T-cell (primary cell): ENCODE results near the gene B4GALT3. TPM values are rescaled to one million over a fixed set of nuclear protein-coding genes. Genes with fewer than 3 reads are reported as not detected.

Source experiments
- ATAC-seq, 4 experiments: fragments of 200-7000 bp in 3 of 4; fragments of 150-1000 bp in 1 of 4; cut with Tn5 transposase; replicated peaks in 1 of 4; 1 replicate in 3 of 4; 2 replicates in 1 of 4; pipeline ENCODE4 v1.10.0; 2021; ENCODE audit warnings: moderate library complexity in 3 of 4, mild to moderate bottlenecking in 2 of 4, moderate number of reproducible peaks in 1 of 4
- CTCF ChIA-PET, 2 donors: fragments of 300-600 bp; sonication (Branson Sonifier 250); formaldehyde crosslinking; loops; one replicate each; lab custom pipeline; 2022; ENCODE audit warnings: antibody characterized with exemption in 2 of 2; lab: Charles Lee
- POLR2A ChIA-PET, 2 donors: fragments of 300-600 bp; sonication (Branson Sonifier 250); formaldehyde crosslinking; loops; one replicate each; lab custom pipeline; 2022; ENCODE audit warnings: antibody characterized with exemption in 2 of 2; lab: Charles Lee
- DNase-seq, 35 experiments: peaks; one replicate each; pipeline versions ENCODE4 v3.0.0 to v3.0.0-alpha.2; 2013 to 2023
- H3K27ac ChIP-seq: one replicate; pipeline ENCODE4 v1.5.1; 2013; ENCODE audit warnings: low read length
- H3K27me3 ChIP-seq, 2 experiments: replicated peaks in 1 of 2; 1 replicate in 1 of 2; 2 replicates in 1 of 2; pipeline versions ENCODE4 v1.6.1 to v1.7.0; 2013; ENCODE audit warnings: low read length in 1 of 2, mixed read lengths in 1 of 2; ENCODE audit not compliant: control insufficient read depth in 2 of 2, insufficient read depth in 2 of 2; ENCODE audit errors: extremely low read depth in 1 of 2
- H3K36me3 ChIP-seq, 2 donors: 1 replicate in 1 of 2; 2 replicates in 1 of 2; pipeline versions ENCODE4 v1.6.1 to v1.7.0; 2013; ENCODE audit warnings: low read length in 1 of 2; ENCODE audit not compliant: control insufficient read depth in 2 of 2, insufficient read depth in 1 of 2; ENCODE audit errors: extremely low read depth in 1 of 2
- H3K4me1 ChIP-seq, 2 experiments: 1 replicate in 1 of 2; 2 replicates in 1 of 2; pipeline versions ENCODE4 v1.6.1 to v1.7.0; 2013; ENCODE audit warnings: low read length in 2 of 2, mixed read lengths in 1 of 2; ENCODE audit not compliant: insufficient read depth in 2 of 2, control insufficient read depth in 1 of 2; ENCODE audit errors: extremely low read depth in 1 of 2
- H3K4me3 ChIP-seq, 2 donors: 1 replicate in 1 of 2; 2 replicates in 1 of 2; pipeline versions ENCODE4 v1.5.1 to v1.7.0; 2013; ENCODE audit warnings: mild to moderate bottlenecking in 2 of 2, low read length in 1 of 2, moderate library complexity in 1 of 2; ENCODE audit not compliant: control insufficient read depth in 1 of 2; ENCODE audit errors: extremely low read depth in 1 of 2
- H3K9me3 ChIP-seq: 2 replicates; pipeline ENCODE4 v1.7.0; 2013
- H3K27ac Mint-ChIP-seq, 2 donors: one replicate each; pipeline ENCODE4 v1.8.0; 2020 to 2021; ENCODE audit warnings: mild to moderate bottlenecking in 2 of 2, mixed read lengths in 2 of 2
- H3K27me3 Mint-ChIP-seq, 2 donors: one replicate each; pipeline ENCODE4 v1.8.0; 2021 to 2022; ENCODE audit warnings: mixed read lengths in 2 of 2
- H3K36me3 Mint-ChIP-seq: one replicate; pipeline ENCODE4 v1.8.0; 2021; ENCODE audit warnings: mixed read lengths
- H3K4me1 Mint-ChIP-seq, 3 donors: one replicate each; pipeline ENCODE4 v1.8.0; 2020 to 2022; ENCODE audit warnings: mixed read lengths in 3 of 3, mild to moderate bottlenecking in 1 of 3
- H3K4me3 Mint-ChIP-seq, 3 donors: one replicate each; pipeline ENCODE4 v1.8.0; 2020 to 2022; ENCODE audit warnings: mild to moderate bottlenecking in 3 of 3, mixed read lengths in 3 of 3, moderate library complexity in 3 of 3
- H3K9me3 Mint-ChIP-seq, 3 donors: one replicate each; pipeline ENCODE4 v1.8.0; 2020 to 2022; ENCODE audit warnings: mixed read lengths in 3 of 3
- WGBS: methylation state at CpG from one replicate; pipeline ENCODE4 v1.1.5; 2013; ENCODE audit warnings: missing lambda C conversion rate; ENCODE audit not compliant: insufficient coverage; 5-methylcytosine and 5-hydroxymethylcytosine counted together
- total RNA-seq, 35 experiments: library from RNA in 6 of 35; stranded (reverse) in 6 of 35; fragments of 120-200 nt in 1 of 35; gene quantifications; one replicate each; pipeline versions ENCODE4 v1.2.1 to v1.2.4 and lab custom pipeline; 2013 to 2026

Gene B4GALT3
- total RNA-seq, 5 donors from 2014 or later (not counting 1 experiment from before 2014, with no cell fraction given), result 48.4 to 77.8 (median 69.3) TPM

DNA sequence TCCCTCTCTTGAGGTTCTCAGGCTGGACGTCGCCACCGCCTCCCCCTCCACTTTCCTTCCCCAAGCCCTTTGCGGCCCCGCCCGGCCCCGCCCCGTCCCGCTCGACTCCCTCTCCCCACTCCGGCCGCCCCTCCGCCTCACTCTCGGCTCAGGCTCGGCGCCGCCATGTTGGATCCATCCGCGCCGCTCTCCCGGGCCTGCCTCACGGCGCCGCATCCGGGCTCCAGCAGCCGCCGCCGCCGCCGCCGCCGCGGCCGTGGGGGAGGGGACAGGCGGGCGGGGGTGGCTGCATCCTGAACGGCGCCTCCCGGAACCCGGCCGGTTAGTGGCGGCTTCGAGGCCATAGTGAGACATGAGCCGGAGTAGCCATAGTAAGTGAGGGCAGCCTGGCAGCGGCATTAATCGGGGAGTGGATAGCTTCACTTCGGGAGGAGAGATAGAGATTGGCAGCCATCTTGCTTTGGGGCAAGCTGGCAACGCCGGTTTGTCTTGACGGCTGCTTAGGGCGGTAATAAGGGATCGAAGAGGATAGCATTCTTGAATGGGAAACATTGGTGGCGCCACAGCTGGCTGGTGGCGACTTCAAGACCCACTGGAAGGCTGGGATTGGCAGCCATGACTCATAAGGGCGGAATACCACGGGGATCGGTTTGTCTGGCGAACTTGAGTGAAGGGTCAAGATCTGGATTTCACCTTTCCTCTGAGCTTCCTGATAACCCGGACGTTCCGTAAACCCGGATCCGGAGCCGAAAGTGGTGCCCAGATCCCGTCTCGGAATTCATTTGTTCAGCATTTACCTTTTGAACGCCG is 44.7 kb downstream of the B4GALT3 start, which contains the start of gene DEDD:
Gene DEDD (minus strand): TSS at position 258 of the 810 bp plus-strand sequence. CDS start 8,205 bp downstream, outside the sequence.
- Mint-ChIP-seq H3K4me3 (no peak within 1 kb of the TSS), H3K4me1 (peaks cover 45 to 50% (median 47%) of the 10 kb centered on the region in 3 donors), H3K9me3 (no peaks in the 10 kb centered on the region), H3K27me3 (no peaks in the 10 kb centered on the region), H3K36me3 (peaks cover 13% of the 10 kb centered on the region), H3K27ac (peak within 1 kb of the TSS; percentile 90 to 94)
- DNase-seq, result peak; percentile 78 to 94 (median 87)
- peak within 1 kb of the TSS; percentile 89 for H3K27ac ChIP-seq
- no peaks in the 10 kb centered on the region for H3K9me3 ChIP-seq
- H3K27me3 ChIP-seq, result no peaks in the 10 kb centered on the region
- under 1% methylated on average over 56 of the region's 68 CpGs for whole genome bisulfite sequencing
- ATAC-seq, result peak; percentile 94 to 96 (median 95)
- CTCF ChIA-PET, result interaction anchor here (0.6 to 2.0 kb wide), 12 partner anchors 11 to 93 kb away, joined by 3 to 11 read pairs (median 5); partner anchors contain the start of genes PPOX (in 2 of the 2), ARHGAP30 (in 1 of the 2), B4GALT3 (in 1 of the 2) and KLHDC9 (in 1 of the 2)
- peaks cover 34 to 38% of the 10 kb centered on the region in 2 experiments for H3K4me1 ChIP-seq
- H3K4me3 ChIP-seq, result peak within 1 kb of the TSS; percentile 94 to 97
- POLR2A ChIA-PET, result interaction anchor here (0.6 to 2.5 kb wide), 12 partner anchors 12 to 112 kb away, joined by 3 to 18 read pairs (median 4); partner anchors contain the start of genes F11R (in 2 of the 2), NIT1 (in 1 of the 2), PFDN2 (in 1 of the 2) and TOMM40L (in 1 of the 2)
- H3K36me3 ChIP-seq, result peaks cover 0 to 8% of the 10 kb centered on the region in 2 donors

DNA sequence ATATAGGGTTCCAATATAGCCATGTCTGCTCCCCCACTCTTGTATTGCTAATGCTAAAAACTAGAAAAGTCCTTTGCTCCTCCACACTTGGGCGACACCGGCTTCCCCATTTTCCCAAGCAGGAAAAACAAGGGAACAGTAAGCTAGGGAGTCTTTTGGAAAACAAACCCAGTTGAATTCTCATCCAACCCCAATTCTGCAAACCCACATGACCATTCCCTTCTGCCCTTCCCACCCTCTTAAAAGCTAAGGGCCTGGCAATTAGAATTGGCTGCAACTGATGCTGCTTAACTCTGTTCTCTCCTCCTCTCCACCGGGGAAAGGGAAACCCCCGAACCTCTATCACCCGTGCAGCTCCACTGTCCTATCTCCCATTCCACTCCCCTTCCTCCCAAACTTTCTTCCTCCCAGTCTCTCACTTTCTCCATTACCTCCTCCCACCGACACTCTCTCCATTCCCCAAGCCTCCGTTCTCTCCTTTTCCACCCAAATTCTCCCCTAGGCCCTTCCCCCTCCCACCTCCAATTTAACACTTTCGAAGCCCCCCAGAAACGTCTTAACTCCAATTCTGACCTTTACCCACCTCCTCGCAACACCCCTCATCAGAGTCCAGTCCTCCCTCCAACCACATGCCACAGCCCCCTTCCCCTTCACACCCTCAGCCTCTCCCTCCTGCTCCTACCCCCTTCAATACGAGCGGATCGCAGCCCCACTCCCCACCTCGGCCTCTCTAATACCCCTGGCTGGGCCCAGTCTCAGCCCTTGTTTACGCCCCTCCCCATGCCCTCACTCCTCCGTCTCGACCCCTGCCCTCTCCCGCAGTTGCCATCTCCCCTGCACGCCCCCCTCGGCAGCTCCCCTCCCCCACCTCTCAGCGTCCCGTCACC is 45.5 kb downstream of the B4GALT3 start:
- H3K36me3 Mint-ChIP-seq, result peaks cover 20% of the 10 kb centered on the region
- no peaks in the 10 kb centered on the region for H3K27me3 Mint-ChIP-seq
- no peaks in the 10 kb centered on the region for H3K9me3 ChIP-seq
- WGBS, result 2% methylated on average over 17 of the region's 22 CpGs
- peak overlapping the region; percentile 90 to 94 for H3K27ac Mint-ChIP-seq
- H3K36me3 ChIP-seq, result peaks cover 0 to 14% of the 10 kb centered on the region in 2 donors
- DNase-seq (peak in 2 of 35 experiments; percentile 10 to 51), ATAC-seq (no peak)
- no peaks in the 10 kb centered on the region for H3K9me3 Mint-ChIP-seq
- POLR2A ChIA-PET, result interaction anchor here (0.6 to 2.5 kb wide), 9 partner anchors 14 to 111 kb away, joined by 3 to 18 read pairs (median 4); partner anchors contain the start of genes F11R (in 2 of the 2), NIT1 (in 1 of the 2), PFDN2 (in 1 of the 2) and UFC1 (in 1 of the 2)
- no peaks in the 10 kb centered on the region for H3K27me3 ChIP-seq
- H3K4me3 Mint-ChIP-seq, result no peak overlapping the region
- H3K27ac ChIP-seq, result peak overlapping the region; percentile 86
- H3K4me1 Mint-ChIP-seq, result peaks cover 54 to 57% (median 56%) of the 10 kb centered on the region in 3 donors
- H3K4me3 ChIP-seq, result peak overlapping the region; percentile 78 to 97
- peaks cover 34 to 39% of the 10 kb centered on the region in 2 experiments for H3K4me1 ChIP-seq
- CTCF ChIA-PET, result interaction anchor here (0.6 to 2.0 kb wide), 10 partner anchors 10 to 127 kb away, joined by 3 to 11 read pairs (median 6); partner anchors contain the start of genes PPOX (in 2 of the 2), ARHGAP30 (in 1 of the 2), KLHDC9 (in 1 of the 2) and PCP4L1 (in 1 of the 2)

DNA sequence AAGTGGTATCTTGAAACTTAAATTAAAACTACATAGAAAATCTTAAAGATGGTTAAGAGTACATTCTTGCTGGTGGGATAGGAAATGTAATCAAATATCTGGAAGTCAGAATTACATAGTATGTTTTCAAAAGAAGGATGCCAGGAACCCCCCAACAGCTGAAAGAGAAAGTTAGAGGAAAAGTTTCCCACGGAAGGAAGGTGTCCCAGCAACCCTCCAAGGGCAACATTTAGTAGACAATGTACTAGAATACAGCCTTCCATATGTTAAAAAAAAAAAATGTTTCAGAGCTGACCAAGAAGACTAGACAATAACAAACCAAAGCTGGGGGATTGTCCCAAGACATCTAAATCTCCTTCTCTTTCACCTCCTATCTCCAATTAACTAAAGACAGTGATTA is 47.0 kb downstream of the B4GALT3 start:
- no peak for DNase-seq
- CTCF ChIA-PET, result interaction anchor here in 1 of 2 donors (0.6 kb wide), 1 partner anchor 586 kb away, joined by 7 read pairs; no protein-coding TSS in a partner anchor
- no peaks in the 10 kb centered on the region for H3K27me3 ChIP-seq
- POLR2A ChIA-PET, result interaction anchor here (0.5 to 0.8 kb wide), 3 partner anchors 17 to 22 kb away, joined by 3 to 5 read pairs (median 3); no protein-coding TSS in a partner anchor
- no peak for ATAC-seq
- H3K27me3 Mint-ChIP-seq, result no peaks in the 10 kb centered on the region
- H3K36me3 ChIP-seq, result peaks cover 3 to 24% of the 10 kb centered on the region in 2 donors
- no CpG with 5 or more reads among the region's 1 CpG for WGBS
- no peaks in the 10 kb centered on the region for H3K9me3 ChIP-seq
- H3K9me3 Mint-ChIP-seq, result no peaks in the 10 kb centered on the region
- peaks cover 28% of the 10 kb centered on the region for H3K36me3 Mint-ChIP-seq
- peaks cover 57 to 68% (median 63%) of the 10 kb centered on the region in 3 donors for H3K4me1 Mint-ChIP-seq
- no peak overlapping the region for H3K4me3 ChIP-seq
- H3K27ac Mint-ChIP-seq, result peak overlapping the region; percentile 90 to 94
- peaks cover 34 to 39% of the 10 kb centered on the region in 2 experiments for H3K4me1 ChIP-seq
- H3K4me3 Mint-ChIP-seq, result no peak overlapping the region
- no peak overlapping the region for H3K27ac ChIP-seq

DNA sequence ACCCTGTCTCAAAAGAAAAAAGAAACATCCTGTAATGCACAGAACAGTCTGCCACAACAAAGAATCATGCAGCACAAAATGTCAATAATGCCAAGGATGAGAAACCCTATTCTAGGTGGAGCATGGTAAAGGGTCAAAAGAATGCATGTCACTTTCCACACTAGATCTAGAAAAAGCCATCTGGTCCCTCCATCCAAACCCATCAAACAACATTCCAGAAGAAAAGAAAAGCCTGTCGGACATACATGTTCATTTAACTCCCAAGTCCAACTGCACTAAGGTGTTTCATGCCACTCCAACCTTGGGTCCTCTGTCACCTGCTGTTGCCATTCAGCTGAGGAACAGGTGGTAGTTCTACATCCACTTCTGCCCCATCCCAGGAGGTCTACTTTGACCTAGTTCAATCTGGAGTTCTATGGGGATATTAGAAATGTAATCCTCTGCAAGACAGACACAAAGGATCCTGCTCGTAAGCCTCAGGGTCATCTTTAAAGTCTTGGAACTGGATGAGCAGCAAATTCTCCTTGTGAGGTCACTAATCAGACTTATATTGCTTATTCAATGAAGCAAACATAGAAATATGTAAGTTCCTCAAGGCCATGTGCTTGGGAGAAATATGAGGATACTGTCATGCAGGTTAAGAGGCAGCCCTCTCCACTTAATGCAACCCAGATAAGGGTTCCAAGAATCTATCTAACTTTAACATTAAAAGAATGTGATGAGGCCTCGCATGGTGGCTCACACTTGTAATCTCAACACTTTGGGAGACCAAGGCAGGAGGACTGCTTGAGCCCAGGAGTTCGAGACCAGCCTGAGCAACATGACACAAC is 48.5 kb downstream of the B4GALT3 start:
- no peak overlapping the region for H3K4me3 ChIP-seq

DNA sequence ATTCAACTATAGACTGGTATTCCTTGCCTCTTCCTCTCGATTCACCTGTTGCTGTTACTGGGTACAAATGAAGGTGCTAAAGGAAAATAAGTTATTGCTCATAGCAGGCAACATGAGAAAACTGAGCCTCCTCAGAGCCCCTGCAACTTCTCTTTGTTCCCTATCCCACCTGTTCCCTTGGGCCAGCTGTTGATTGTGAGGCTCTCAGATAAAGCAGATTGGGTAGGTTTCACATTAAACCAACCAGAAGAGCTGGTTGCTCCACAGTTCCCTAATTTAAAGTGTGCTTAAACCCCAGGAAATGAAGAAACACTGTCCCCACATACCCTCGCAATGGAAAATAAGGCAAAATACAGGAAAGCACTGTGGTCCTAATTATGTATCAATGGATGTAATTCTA is 49.7 kb downstream of the B4GALT3 start:
- Histone ChIP-seq H3K4me1 (peaks cover 25 to 29% of the 10 kb centered on the region in 2 experiments), H3K36me3 (peaks cover 16 to 46% of the 10 kb centered on the region in 2 donors), H3K27ac (no peak overlapping the region), H3K4me3 (no peak overlapping the region), H3K9me3 (no peaks in the 10 kb centered on the region), H3K27me3 (no peaks in the 10 kb centered on the region)
- Mint-ChIP-seq H3K9me3 (no peaks in the 10 kb centered on the region), H3K36me3 (peaks cover 38% of the 10 kb centered on the region), H3K27ac (peak overlapping the region; percentile 81 to 90), H3K27me3 (no peaks in the 10 kb centered on the region), H3K4me3 (peak overlapping the region in 1 of 3 donors; percentile 31), H3K4me1 (peaks cover 54 to 73% (median 60%) of the 10 kb centered on the region in 3 donors)
- ChIA-PET POLR2A (interaction anchor here in 1 of 2 donors (1.0 kb wide), 1 partner anchor 26 kb away, joined by 3 read pairs; the partner anchor contains the start of gene UFC1), CTCF (interaction anchor here (0.5 to 1.4 kb wide), 4 partner anchors 11 to 767 kb away, joined by 3 to 5 read pairs (median 4); no protein-coding TSS in a partner anchor)
- no peak for ATAC-seq
- no peak for DNase-seq
- no CpG with 5 or more reads among the region's 2 CpGs for WGBS

More for the DNA sequence above, 48.5 kb downstream of the B4GALT3 start:
- H3K36me3 ChIP-seq, result peaks cover 15 to 37% of the 10 kb centered on the region in 2 donors
- no peaks in the 10 kb centered on the region for H3K9me3 ChIP-seq
- no peaks in the 10 kb centered on the region for H3K27me3 ChIP-seq
- no peak overlapping the region for H3K27ac ChIP-seq
- peaks cover 31% of the 10 kb centered on the region for H3K36me3 Mint-ChIP-seq
- DNase-seq (no peak), ATAC-seq (no peak)
- H3K9me3 Mint-ChIP-seq, result no peaks in the 10 kb centered on the region
- no peaks in the 10 kb centered on the region for H3K27me3 Mint-ChIP-seq
- H3K27ac Mint-ChIP-seq, result peak overlapping the region; percentile 90 to 94
- peaks cover 33 to 34% of the 10 kb centered on the region in 2 experiments for H3K4me1 ChIP-seq
- H3K4me1 Mint-ChIP-seq, result peaks cover 52 to 73% (median 59%) of the 10 kb centered on the region in 3 donors
- ChIA-PET POLR2A (no interaction called here), CTCF (interaction anchor here in 1 of 2 donors (0.8 to 1.4 kb wide), 2 partner anchors 9 to 97 kb away, joined by 4 to 5 read pairs; partner anchors contain the start of gene TOMM40L)
- WGBS, result 100% methylated on average over 1 of the region's 4 CpGs
- H3K4me3 Mint-ChIP-seq, result peak overlapping the region in 1 of 3 donors; percentile 31
